Caki2 (cell line): ENCODE measurements around the gene PDE4D. TPM values are rescaled to one million over a fixed set of nuclear protein-coding genes. Genes with fewer than 3 reads are reported as not detected.

Source experiments
- DNase-seq: peaks from one replicate; pipeline ENCODE4 v3.0.0-alpha.2; 2015; ENCODE audit warnings: low read depth
- in situ Hi-C: cut with HindIII; loops from 2 replicates; pipeline ENCODE4 v1.10.0; 2016; ENCODE audit warnings: low sequenced_read_pairs, low pct_unique_long_range_greater_than_20kb, mixed read lengths
- total RNA-seq: library from RNA; depleted of rRNA; stranded (reverse); fragments of >200 nt; shearing (Covaris generic); gene quantifications from 2 replicates; pipeline ENCODE4 v1.2.3, GENCODE V29; 2014; ENCODE audit warnings: low replicate concordance

The PDE4D gene
- total RNA-seq, 1 experiment from 2014 or later: 19.4 TPM

DNA sequence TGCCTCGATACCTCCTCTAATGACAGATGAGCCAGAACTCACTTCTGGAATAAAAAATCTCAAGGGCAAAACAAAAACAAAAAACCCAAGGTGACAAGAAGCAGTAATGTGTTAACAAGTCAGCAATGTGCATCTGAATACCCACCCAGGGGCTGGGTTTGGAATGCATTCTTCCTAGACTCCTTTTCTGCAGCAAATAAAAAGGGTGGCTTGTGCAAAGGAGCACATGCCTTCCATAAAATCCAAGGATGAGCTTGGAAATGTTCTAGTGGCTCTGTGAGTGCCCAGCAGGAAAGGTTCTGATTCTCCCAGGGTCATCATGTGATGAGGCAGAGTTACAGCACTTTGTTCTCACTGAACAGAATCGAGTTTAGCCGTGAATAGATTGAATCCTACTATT is 710.8 kb downstream of the PDE4D start:
- no peak for DNase-seq
- in situ Hi-C loops: no loop called here

DNA sequence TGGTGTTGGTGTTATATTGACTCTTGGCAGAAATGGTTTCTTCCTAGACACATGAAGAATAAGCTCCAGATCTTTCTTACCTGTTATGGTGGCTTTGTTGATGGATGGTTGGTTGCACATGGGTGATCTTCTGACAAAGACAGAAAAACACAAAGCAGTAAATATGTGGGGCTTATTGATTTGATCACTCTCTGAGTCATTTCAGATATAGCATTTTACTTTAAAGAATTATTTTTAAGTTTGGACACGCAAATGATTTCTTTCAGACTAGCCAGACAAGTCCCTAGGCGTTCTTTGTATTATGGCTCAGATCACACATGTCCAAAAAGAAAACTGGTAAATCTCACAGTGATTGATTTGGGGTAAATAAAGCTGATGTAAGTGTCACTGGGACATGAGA is 713.0 kb downstream of the PDE4D start:
- no peak for DNase-seq
- in situ Hi-C loops: no loop called here

- no peak for DNase-seq
- in situ Hi-C loops: no loop called here
Observed at GRCh38 chr5:59179704-59180103, 713.8 kb downstream of the PDE4D start.

DNA sequence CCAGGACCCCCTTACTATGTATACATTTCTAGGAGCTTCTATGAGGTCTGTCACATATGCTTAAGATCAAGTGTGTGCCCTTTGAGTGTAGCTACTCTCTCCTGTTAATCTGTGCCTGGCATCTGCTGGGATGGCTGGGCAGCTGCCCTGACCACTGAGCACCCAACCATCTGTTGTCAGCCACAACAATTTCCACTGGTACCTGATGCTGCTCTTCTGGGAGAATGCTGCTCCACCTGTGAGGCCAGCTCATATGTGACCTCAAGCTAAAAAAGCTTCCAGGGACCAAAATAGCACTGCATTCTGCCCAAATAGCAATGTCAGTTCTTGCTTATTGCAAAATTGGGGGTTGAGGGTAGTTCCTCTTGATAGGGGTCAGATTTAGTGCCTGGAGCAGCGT is 715.0 kb downstream of the PDE4D start:
- in situ Hi-C loops: no loop called here
- DNase-seq: no peak

GRCh38 chr5:59178071-59178470 is 715.5 kb downstream of the PDE4D start:
- no peak for DNase-seq
- in situ Hi-C loops: no loop called here

GRCh38 chr5:59177644-59178043 is 715.9 kb downstream of the PDE4D start:
- DNase-seq: no peak
- in situ Hi-C loops: no loop called here

- DNase-seq: no peak
- in situ Hi-C loops: no loop called here
Observed at GRCh38 chr5:59174248-59174844, 719.2 kb downstream of the PDE4D start.

DNA sequence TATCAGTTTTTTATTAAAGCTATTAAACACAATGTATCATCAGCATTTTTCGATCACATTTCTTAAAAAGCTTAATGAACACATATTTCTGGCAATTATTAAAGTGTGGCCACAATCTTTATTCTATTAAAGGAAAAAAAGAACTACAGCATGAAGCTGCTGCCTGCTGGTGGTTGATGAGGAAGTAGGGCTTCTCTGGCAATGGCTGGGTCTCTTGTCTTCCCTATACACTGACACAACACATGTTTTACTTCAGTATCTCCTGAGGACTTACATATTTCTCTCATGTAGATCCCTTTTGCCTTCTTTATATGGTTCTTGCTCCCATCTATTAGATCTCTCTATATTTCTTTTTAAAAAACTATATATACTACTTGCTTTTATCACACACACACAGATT is 719.9 kb downstream of the PDE4D start:
- in situ Hi-C loops: no loop called here
- DNase-seq: no peak

DNA sequence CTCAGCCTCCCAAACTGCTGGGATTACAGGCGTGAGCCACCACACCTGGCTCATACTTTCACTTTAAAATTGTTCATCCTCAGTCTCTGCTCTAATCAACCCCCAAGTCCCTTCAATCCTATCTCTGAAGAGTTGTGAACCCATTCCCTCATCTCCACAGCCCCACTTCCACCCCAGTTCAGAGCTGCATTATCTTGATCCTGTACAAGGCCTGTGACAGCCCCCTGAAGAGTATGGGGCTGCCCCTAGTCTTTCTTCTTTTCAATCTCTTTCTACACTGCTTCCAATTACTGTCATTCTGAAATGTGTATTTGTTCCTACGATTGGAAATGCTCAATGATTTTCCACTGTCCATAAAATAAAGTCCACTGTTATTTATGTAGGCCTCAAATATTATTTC is 722.4 kb downstream of the PDE4D start:
- in situ Hi-C loops: no loop called here
- no peak for DNase-seq

DNA sequence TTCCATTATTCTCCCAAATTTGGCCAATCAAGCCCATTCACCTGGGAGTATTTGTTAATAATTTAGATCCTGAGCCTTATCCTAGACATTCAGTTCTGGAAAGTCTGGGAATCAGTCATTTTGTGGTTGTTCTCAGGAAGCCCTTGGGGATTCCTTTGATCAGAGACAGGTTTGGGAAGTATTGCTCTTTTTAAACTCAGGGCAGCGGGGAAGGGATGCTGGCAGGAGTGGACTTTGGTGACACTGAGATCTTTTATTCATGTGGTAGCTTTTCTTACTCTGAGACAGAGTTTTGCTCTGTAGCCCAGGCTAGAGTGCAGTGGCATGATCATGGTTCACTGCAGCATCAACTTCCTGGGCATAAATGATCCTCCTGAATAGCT is 723.8 kb downstream of the PDE4D start:
- in situ Hi-C loops: no loop called here
- DNase-seq: no peak

- DNase-seq: no peak
- in situ Hi-C loops: no loop called here
Observed at GRCh38 chr5:59169081-59169767, 724.3 kb downstream of the PDE4D start.

GRCh38 chr5:59168067-59168466 is 725.5 kb downstream of the PDE4D start:
- in situ Hi-C loops: no loop called here
- no peak for DNase-seq

DNA sequence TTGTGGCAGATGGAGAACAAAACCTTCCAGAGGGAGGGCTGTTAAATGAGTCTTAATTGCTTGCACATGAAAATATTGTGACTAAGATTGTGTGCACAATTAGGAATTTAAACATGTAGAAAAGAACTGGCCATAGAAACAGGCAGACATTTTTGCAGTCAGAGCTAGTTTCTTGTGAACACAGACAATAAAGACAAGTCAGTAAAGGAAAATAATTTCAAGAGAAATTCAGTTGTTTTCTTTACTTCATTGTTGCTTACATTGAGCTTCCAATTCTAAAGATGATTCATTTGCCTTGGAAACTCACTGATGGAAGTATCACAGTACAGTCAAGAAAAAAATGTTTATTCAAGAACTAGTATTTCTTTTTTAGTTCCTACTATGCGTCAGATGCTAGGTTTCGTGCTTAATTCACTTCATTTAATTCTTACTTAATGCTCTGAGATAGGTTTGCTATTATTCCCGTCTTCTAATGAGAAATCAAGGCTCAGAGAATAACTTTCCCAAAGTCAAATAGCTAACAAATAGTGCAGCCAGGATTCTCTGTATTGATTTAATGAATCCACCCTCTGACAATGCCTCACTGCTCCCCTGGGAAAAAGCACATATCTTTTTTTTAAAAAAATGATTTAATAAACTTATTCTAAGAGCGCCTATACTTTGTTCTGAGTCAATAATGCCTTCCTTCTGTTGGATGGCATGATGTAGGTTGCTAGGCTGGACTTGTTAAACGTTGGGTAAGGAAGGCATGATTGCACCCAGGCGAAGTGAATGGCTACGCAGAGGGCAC is 729.3 kb downstream of the PDE4D start:
- no peak for DNase-seq
- in situ Hi-C loops: no loop called here

DNA sequence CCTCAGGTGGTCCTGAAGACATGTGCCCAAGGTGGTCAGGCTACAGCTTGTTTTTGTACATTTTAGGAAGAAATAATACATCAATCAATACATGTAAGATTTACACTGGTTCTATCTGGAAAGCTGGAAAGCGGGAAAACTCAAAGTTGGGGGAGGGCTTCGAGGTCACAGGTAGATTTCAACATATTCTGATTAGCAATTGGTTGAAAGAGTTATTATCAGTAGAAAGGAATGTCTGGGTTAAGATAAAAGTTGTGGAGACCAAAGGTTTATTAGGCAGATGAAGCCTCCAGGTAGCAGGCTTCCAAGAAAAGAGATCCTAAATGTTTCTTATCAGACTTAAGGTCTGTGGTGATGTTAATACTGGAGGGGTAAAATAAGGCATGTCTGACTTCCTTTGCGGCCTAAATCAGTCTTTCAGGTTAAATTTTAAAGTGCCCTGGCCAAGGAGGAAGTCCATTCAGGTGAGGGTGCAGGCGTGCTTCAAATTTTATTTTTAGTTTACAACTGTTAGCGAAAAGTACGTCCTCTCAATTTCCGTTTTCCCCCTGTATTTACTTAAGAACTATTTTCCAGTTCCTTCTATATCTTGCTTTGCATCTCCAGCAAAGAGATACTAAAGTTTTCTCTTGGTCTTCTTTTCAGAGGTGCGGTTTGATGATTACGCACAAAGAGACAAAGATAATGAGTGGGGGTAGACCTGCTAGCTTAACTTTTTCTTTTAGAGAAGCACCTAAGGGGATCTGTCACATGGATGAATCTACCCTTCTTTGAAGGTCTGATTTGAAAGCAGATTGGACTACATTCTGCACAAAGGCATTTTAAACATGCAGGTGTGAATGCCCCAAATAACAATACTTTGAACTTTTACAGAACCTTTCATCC is 732.1 kb downstream of the PDE4D start:
- no peak for DNase-seq
- in situ Hi-C loops: no loop called here

DNA sequence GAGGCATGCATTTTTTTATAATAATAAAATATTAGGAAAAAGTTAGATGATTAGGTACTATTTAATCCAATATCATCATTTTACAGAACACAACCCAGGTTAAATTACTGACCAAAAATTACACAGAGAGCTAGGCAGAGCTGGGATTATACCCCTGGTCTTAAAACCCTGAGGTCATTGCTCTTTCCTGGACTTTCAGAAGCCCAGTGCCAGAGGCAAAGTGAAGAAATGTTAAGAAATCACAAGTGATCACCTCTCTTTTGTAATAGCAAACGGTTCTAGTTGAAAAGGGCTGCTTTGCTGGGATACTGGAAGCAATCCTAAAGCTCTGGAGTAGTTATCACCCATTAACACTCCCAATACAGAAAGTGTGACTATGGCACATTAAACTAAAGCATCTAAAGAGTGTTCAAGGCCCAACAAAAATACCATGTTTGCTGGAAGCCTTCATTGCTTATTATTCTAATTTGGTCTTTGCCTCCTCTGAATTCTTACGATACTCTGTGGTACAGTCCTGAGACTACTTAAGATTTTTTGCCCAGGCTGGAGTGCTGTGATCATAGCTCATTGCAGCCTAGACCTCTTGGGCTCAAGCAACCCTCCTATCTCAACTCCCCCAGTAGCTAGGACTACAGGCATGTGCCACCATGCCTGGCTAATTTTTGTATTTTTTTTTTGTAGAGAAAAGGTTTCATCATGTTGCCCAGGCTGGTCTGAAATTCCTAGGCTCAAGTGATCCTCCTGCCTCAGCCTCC is 734.7 kb downstream of the PDE4D start:
- no peak for DNase-seq
- in situ Hi-C loops: no loop called here

DNA sequence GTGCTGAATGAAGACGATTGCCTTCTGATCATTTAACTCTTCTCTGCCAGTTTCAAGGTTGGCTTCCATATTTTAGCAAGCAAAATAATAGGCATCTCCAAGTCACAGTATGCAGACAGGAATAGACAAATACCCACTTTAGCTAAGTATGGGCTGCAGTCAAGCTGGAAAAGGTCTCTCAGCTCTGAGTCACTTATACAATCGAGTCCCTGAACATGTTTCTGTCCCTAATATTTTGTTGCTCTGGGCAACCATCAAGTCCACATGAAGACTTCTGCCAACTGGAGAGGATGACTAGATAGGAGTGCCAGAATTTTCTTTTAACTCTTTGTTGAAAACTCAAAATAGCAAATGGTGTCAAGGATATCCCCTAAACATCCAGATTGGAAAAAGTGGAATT is 735.4 kb downstream of the PDE4D start:
- no peak for DNase-seq

GRCh38 chr5:59157068-59157467 is 736.5 kb downstream of the PDE4D start:
- in situ Hi-C loops: no loop called here
- DNase-seq: no peak

More for the DNA sequence above, 735.4 kb downstream of the PDE4D start:
- in situ Hi-C loops: no loop called here

GRCh38 chr5:59152701-59153245 is 740.8 kb downstream of the PDE4D start:
- no peak for DNase-seq
- in situ Hi-C loops: no loop called here
